Fibroblast of lung (primary cell): ENCODE data around the gene XIRP2. TPM values are rescaled to one million over a fixed set of nuclear protein-coding genes. Genes with fewer than 3 reads are reported as not detected.

Experiments used
- DNase-seq, 2 donors: peaks; one replicate each; pipeline versions ENCODE4 v3.0.0 to v3.0.0-alpha.2; 2010; ENCODE audit warnings: low read depth in 2 of 2
- H2AFZ ChIP-seq: 2 replicates; pipeline ENCODE4 v1.5.1; 2012; ENCODE audit warnings: low read length, control low read depth, inconsistent platforms
- H3K27ac ChIP-seq: 2 replicates; pipeline ENCODE4 v1.5.1; 2011; ENCODE audit warnings: low read length, control low read depth; ENCODE audit not compliant: insufficient read depth
- H3K27me3 ChIP-seq: 2 replicates; pipeline ENCODE4 v1.5.1; 2011; ENCODE audit warnings: mild to moderate bottlenecking, low read length; ENCODE audit not compliant: control insufficient read depth, insufficient read depth
- H3K36me3 ChIP-seq: 2 replicates; pipeline ENCODE4 v1.5.1; 2011; ENCODE audit warnings: low read length; ENCODE audit not compliant: control insufficient read depth, insufficient read depth
- H3K4me1 ChIP-seq: 2 replicates; pipeline ENCODE4 v1.5.1; 2011; ENCODE audit warnings: low read length; ENCODE audit not compliant: control insufficient read depth, insufficient read depth; ENCODE audit errors: extremely low read depth
- H3K4me2 ChIP-seq: 2 replicates; pipeline ENCODE4 v1.5.1; 2011; ENCODE audit warnings: low read length, control low read depth; ENCODE audit not compliant: insufficient read depth; ENCODE audit errors: extremely low read depth
- H3K4me3 ChIP-seq, 4 experiments: fragments of 200-600 bp in 1 of 4; sonication (generic) in 1 of 4; replicated peaks in 1 of 4; 2 replicates each; pipeline ENCODE4 v1.5.1; 2011 to 2016; ENCODE audit warnings: low read length in 4 of 4, low read depth in 3 of 4, mild to moderate bottlenecking in 3 of 4, control low read depth in 2 of 4, inconsistent platforms in 1 of 4, mixed read lengths in 1 of 4; ENCODE audit not compliant: insufficient read depth in 1 of 4; ENCODE audit errors: control extremely low read depth in 1 of 4
- H3K79me2 ChIP-seq: 2 replicates; pipeline ENCODE4 v1.5.1; 2012; ENCODE audit warnings: mild to moderate bottlenecking, low read length, inconsistent platforms; ENCODE audit not compliant: control insufficient read depth, insufficient read depth
- H3K9ac ChIP-seq: 2 replicates; pipeline ENCODE4 v1.5.1; 2011; ENCODE audit warnings: mild to moderate bottlenecking, low read length, control low read depth; ENCODE audit not compliant: insufficient read depth
- H3K9me3 ChIP-seq: 2 replicates; pipeline ENCODE4 v1.5.1; 2012; ENCODE audit warnings: low read depth, low read length; ENCODE audit not compliant: control insufficient read depth, insufficient read depth
- H4K20me1 ChIP-seq: 2 replicates; pipeline ENCODE4 v1.5.1; 2011; ENCODE audit warnings: low read length; ENCODE audit not compliant: control insufficient read depth, insufficient read depth; ENCODE audit errors: extremely low read depth
- CTCF ChIP-seq, 2 donors: IDR thresholded peaks in 1 of 2; conservative IDR thresholded peaks in 1 of 2; 1 replicate in 1 of 2; 2 replicates in 1 of 2; pipeline ENCODE4 v1.5.1; 2011 to 2012; ENCODE audit warnings: low read length in 2 of 2, control low read depth in 1 of 2, inconsistent platforms in 1 of 2, low read depth in 1 of 2, mild to moderate bottlenecking in 1 of 2
- EZH2 ChIP-seq: IDR thresholded peaks from 2 replicates; pipeline ENCODE4 v1.5.1; 2012; ENCODE audit warnings: low read length, control low read depth, mild to moderate bottlenecking; ENCODE audit errors: missing control alignments
- polyA plus RNA-seq, 2 donors: library from polyadenylated mRNA; depleted of rRNA in 1 of 2; stranded (reverse) in 1 of 2; unstranded in 1 of 2; fragments of >200 nt; gene quantifications; 2 replicates each; pipeline ENCODE4 v1.2.1, GENCODE V29; 2011 to 2012; ENCODE audit warnings: missing spikeins in 1 of 2
- total RNA-seq: library from RNA; depleted of rRNA; stranded (reverse); fragments of >200 nt; gene quantifications from 2 replicates; pipeline ENCODE4 v1.2.1, GENCODE V29; 2014

The XIRP2 gene
- total and polyA plus RNA-seq, 2 donors (not counting 1 experiment from before 2014, with no cell fraction given), result 1.1 to 2.0 TPM

GRCh38 chr2:166958986-166959481, 70.8 kb downstream of the XIRP2 start:
- H3K9me3 ChIP-seq, result no peaks in the 10 kb centered on the region
- no peaks in the 10 kb centered on the region for H3K4me1 ChIP-seq
- no peak for TF ChIP-seq EZH2
- H3K27ac ChIP-seq, result no peak overlapping the region
- no peak overlapping the region for H3K4me3 ChIP-seq
- H3K9ac ChIP-seq, result no peak overlapping the region
- no peaks in the 10 kb centered on the region for H3K27me3 ChIP-seq
- no peaks in the 10 kb centered on the region for H3K36me3 ChIP-seq
- no peak overlapping the region for H3K4me2 ChIP-seq
- DNase-seq, result no peak
- no peak overlapping the region for H2AFZ ChIP-seq
- H3K79me2 ChIP-seq, result no peaks in the 10 kb centered on the region
- no peaks in the 10 kb centered on the region for H4K20me1 ChIP-seq

- H3K4me1 ChIP-seq, result no peaks in the 10 kb centered on the region
Observed at GRCh38 chr2:166959556-166959955, 71.3 kb downstream of the XIRP2 start.

GRCh38 chr2:166960702-166961270, 72.5 kb downstream of the XIRP2 start:
- Histone ChIP-seq H3K4me2 (no peak overlapping the region), H3K4me3 (no peak overlapping the region), H3K27ac (no peak overlapping the region), H3K27me3 (no peaks in the 10 kb centered on the region), H4K20me1 (no peaks in the 10 kb centered on the region), H3K36me3 (no peaks in the 10 kb centered on the region), H3K79me2 (no peaks in the 10 kb centered on the region), H3K9me3 (no peaks in the 10 kb centered on the region), H3K9ac (no peak overlapping the region), H2AFZ (no peak overlapping the region), H3K4me1 (no peaks in the 10 kb centered on the region)
- DNase-seq, result no peak
- TF ChIP-seq CTCF (conservative IDR thresholded peaks at IDR 0.05 in 1 of 2, IDR thresholded peaks at IDR 0.05 in 1 of 2; ENCODE audit: low read depth in 1 of 2, low read length in 2 of 2) (no peak), EZH2 (no peak)

More at GRCh38 chr2:166959556-166959955, 71.3 kb downstream of the XIRP2 start:
- Histone ChIP-seq H2AFZ (no peak overlapping the region), H3K27me3 (no peaks in the 10 kb centered on the region), H4K20me1 (no peaks in the 10 kb centered on the region), H3K4me3 (no peak overlapping the region), H3K36me3 (no peaks in the 10 kb centered on the region), H3K9me3 (no peaks in the 10 kb centered on the region), H3K4me2 (no peak overlapping the region), H3K9ac (no peak overlapping the region), H3K79me2 (no peaks in the 10 kb centered on the region), H3K27ac (no peak overlapping the region)
- DNase-seq, result no peak
- TF ChIP-seq CTCF (conservative IDR thresholded peaks at IDR 0.05 in 1 of 2, IDR thresholded peaks at IDR 0.05 in 1 of 2; ENCODE audit: low read depth in 1 of 2, low read length in 2 of 2) (no peak), EZH2 (no peak)
